ENCODE data around the gene PITPNC1. TPM values are rescaled to one million over a fixed set of nuclear protein-coding genes. Genes with fewer than 3 reads are reported as not detected.
A peak's percentile ranks its signal among the peaks of the same experiment; 100 is the strongest.

Gene PITPNC1
- total RNA-seq, 1 experiment from 2014 or later = 40.1 TPM

DNA sequence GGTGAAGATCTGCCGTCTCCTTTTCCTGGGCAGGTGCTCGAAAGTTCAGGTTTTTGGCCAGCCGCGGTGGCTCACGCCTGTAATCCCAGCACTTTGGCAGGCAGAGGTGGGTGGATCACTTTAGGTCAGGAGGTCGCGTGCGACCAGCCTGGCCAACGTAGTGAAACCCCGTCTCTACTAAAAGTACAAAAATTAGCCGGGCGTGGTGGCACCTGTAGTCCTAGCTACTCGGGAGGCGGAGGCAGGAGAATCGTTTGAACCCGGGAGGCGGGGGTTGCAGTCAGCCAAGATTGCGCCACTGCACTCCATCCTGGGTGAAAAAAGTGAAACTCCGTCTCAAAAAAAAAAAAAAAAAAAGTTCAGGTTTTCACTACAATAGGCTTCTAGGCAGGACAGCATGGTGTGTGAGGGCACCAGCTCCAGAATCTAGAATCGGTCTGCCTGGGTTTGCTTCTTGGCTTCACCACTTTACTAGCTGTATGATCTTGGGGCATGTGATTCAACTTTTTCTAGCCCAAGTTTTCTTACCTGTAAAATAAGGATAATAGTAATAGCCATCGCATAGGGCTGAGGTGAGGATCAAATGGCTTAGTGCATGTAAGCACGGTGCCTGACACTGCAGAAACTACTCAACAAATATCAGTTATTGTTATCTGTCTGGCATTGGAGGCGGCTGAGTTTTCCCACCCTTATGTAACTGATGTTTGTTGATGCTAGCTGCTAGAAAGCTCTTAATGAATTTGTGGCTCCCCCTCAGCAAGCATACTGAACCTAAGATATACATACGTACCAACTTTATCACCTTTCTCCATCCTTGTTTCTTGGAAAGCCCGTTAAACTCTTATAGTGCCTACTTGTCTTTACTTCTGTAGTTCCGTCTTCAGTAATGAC is 12.0 kb upstream of the PITPNC1 start:
- BruUV-seq (replicated peaks) = no TSS peak
- Mint-ChIP-seq H3K9me3 (ENCODE audit: unreplicated experiment) (no peaks in the 10 kb centered on the region), H3K27me3 (ENCODE audit: insufficient read depth, unreplicated experiment) (no peaks in the 10 kb centered on the region), H3K4me3 (ENCODE audit: unreplicated experiment) (peak overlapping the region; percentile 90), H3K27ac (ENCODE audit: low read depth, unreplicated experiment) (peak overlapping the region; percentile 74), H3K36me3 (ENCODE audit: insufficient read depth, unreplicated experiment) (peaks cover 36% of the 10 kb centered on the region), H3K4me1 (ENCODE audit: insufficient read depth, unreplicated experiment) (peaks cover 28% of the 10 kb centered on the region)
- TF ChIP-seq, protein P1, sequence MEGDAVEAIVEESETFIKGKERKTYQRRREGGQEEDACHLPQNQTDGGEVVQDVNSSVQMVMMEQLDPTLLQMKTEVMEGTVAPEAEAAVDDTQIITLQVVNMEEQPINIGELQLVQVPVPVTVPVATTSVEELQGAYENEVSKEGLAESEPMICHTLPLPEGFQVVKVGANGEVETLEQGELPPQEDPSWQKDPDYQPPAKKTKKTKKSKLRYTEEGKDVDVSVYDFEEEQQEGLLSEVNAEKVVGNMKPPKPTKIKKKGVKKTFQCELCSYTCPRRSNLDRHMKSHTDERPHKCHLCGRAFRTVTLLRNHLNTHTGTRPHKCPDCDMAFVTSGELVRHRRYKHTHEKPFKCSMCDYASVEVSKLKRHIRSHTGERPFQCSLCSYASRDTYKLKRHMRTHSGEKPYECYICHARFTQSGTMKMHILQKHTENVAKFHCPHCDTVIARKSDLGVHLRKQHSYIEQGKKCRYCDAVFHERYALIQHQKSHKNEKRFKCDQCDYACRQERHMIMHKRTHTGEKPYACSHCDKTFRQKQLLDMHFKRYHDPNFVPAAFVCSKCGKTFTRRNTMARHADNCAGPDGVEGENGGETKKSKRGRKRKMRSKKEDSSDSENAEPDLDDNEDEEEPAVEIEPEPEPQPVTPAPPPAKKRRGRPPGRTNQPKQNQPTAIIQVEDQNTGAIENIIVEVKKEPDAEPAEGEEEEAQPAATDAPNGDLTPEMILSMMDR (IDR thresholded peaks at IDR 0.05; ENCODE audit: unreplicated experiment) = no peak
- intact Hi-C loops (cut with micrococcal nuclease) = loop anchor here (10.0 kb wide), 2 partner anchors 120 to 650 kb away; partner anchors contain the start of gene HELZ
- CTCF ChIA-PET = interaction anchor here (0.6 to 5.3 kb wide), 8 partner anchors 11 to 1625 kb away, joined by 3 to 38 read pairs (median 4); partner anchors contain the start of gene PITPNC1
- peak; percentile 27 for DNase-seq (ENCODE audit: unreplicated experiment)
- POLR2A ChIA-PET = interaction anchor here (0.7 to 4.6 kb wide), 24 partner anchors 8 to 361 kb away, joined by 3 to 54 read pairs (median 4); partner anchors contain the start of genes HELZ, NOL11 and PITPNC1

DNA sequence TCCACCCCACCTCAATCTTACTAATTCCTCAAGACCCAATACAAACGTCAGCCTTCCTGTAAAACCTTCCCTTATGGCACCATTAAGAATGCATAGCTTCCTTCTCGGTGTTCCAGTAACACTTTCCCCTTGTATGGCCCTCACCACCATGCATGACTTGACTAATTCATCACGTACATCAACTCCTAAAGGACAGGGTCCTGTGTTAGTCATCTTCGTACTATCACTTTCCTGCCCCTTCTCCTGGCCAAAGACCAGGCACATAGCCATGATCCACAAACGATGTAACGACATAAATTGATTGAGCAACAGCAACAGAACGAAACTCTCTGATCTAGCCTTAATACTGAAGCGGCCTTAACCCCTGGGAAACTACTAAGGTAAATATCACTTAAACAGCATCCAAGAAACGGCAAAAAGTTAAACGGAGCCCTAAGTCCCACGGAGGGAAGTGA is 11.3 kb upstream of the PITPNC1 start:
- no TSS peak for BruUV-seq (replicated peaks)
- ChIA-PET POLR2A (interaction anchor here (1.0 to 4.6 kb wide), 14 partner anchors 9 to 355 kb away, joined by 3 to 54 read pairs (median 6); partner anchors contain the start of genes HELZ, NOL11 and PITPNC1), CTCF (interaction anchor here (0.6 to 5.3 kb wide), 6 partner anchors 11 to 1626 kb away, joined by 3 to 38 read pairs (median 4); partner anchors contain the start of gene PITPNC1)
- H3K4me1 Mint-ChIP-seq (ENCODE audit: insufficient read depth, unreplicated experiment) = peaks cover 21% of the 10 kb centered on the region
- no peaks in the 10 kb centered on the region for H3K9me3 Mint-ChIP-seq (ENCODE audit: unreplicated experiment)
- TF ChIP-seq, protein P1 (IDR thresholded peaks at IDR 0.05; ENCODE audit: unreplicated experiment) = no peak
- intact Hi-C loops (cut with micrococcal nuclease) = loop anchor here (10.0 kb wide), 2 partner anchors 121 to 651 kb away; partner anchors contain the start of gene HELZ
- H3K36me3 Mint-ChIP-seq (ENCODE audit: insufficient read depth, unreplicated experiment) = peaks cover 29% of the 10 kb centered on the region
- DNase-seq (ENCODE audit: unreplicated experiment) = peak; percentile 68
- no peaks in the 10 kb centered on the region for H3K27me3 Mint-ChIP-seq (ENCODE audit: insufficient read depth, unreplicated experiment)
- H3K4me3 Mint-ChIP-seq (ENCODE audit: unreplicated experiment) = peak overlapping the region; percentile 90
- H3K27ac Mint-ChIP-seq (ENCODE audit: low read depth, unreplicated experiment) = peak overlapping the region; percentile 74

- ChIA-PET POLR2A (interaction anchor here (0.7 to 4.6 kb wide), 14 partner anchors 9 to 458 kb away, joined by 3 to 54 read pairs (median 6); partner anchors contain the start of genes HELZ, NOL11 and PITPNC1), CTCF (interaction anchor here (0.6 to 5.3 kb wide), 4 partner anchors 10 to 289 kb away, joined by 3 to 38 read pairs (median 4); partner anchors contain the start of gene PITPNC1)
- TSS peak; percentile 43 for BruUV-seq (replicated peaks)
- peak within 1 kb of the TSS; percentile 90 for H3K4me3 Mint-ChIP-seq (ENCODE audit: unreplicated experiment)
- peak within 1 kb of the TSS; percentile 74 for H3K27ac Mint-ChIP-seq (ENCODE audit: low read depth, unreplicated experiment)
- H3K27me3 Mint-ChIP-seq (ENCODE audit: insufficient read depth, unreplicated experiment) = no peaks in the 10 kb centered on the region
- H3K4me1 Mint-ChIP-seq (ENCODE audit: insufficient read depth, unreplicated experiment) = peaks cover 18% of the 10 kb centered on the region
- TF ChIP-seq, protein P1 (IDR thresholded peaks at IDR 0.05; ENCODE audit: unreplicated experiment) = no peak
- intact Hi-C loops (cut with micrococcal nuclease) = loop anchor here (10.0 kb wide), 2 partner anchors 122 to 652 kb away; partner anchors contain the start of gene HELZ
- no peaks in the 10 kb centered on the region for H3K9me3 Mint-ChIP-seq (ENCODE audit: unreplicated experiment)
- H3K36me3 Mint-ChIP-seq (ENCODE audit: insufficient read depth, unreplicated experiment) = peaks cover 22% of the 10 kb centered on the region
- peak; percentile 90 for DNase-seq (ENCODE audit: unreplicated experiment)
These were observed 10.6 kb upstream of the PITPNC1 start, which contains the start of gene PSMD12 for GRCh38 chr17:67366193-67367157. Gene PSMD12, minus strand, starts transcription at chr17:67366577. Its CDS starts 58 bp downstream, at chr17:67366519.

Measured in MCF 10A (cell line).